Epidermal melanocyte (primary cell): ENCODE data around the gene USF1.
"Not testable (repeated sequence)": the region's sequence is repeated elsewhere in the genome, so short reads cannot be mapped to it uniquely, and the experiment has no call there.

Experiments
- DNase-seq: peaks from one replicate; pipeline ENCODE4 v3.0.0; 2011; ENCODE audit warnings: low spot score; ENCODE audit not compliant: insufficient read length

The USF1 gene

GRCh38 chr1:161019751-161020495 lies 25.9 kb downstream of the USF1 start:
- DNase-seq, result no peak

- not testable (repeated sequence) for DNase-seq
Measured at GRCh38 chr1:161019111-161019660, 26.6 kb downstream of the USF1 start.

GRCh38 chr1:161018631-161018930 lies 27.2 kb downstream of the USF1 start:
- DNase-seq, result no peak

- no peak for DNase-seq
Measured at GRCh38 chr1:161017756-161018630, 27.8 kb downstream of the USF1 start.

GRCh38 chr1:161017181-161017580 lies 28.6 kb downstream of the USF1 start:
- not testable (repeated sequence) for DNase-seq

- DNase-seq, result not testable (repeated sequence)
Measured at GRCh38 chr1:161016683-161017082, 29.1 kb downstream of the USF1 start.

GRCh38 chr1:161013488-161014230 lies 32.1 kb downstream of the USF1 start:
- DNase-seq, result no peak

- no peak for DNase-seq
Measured at GRCh38 chr1:161013131-161013487, 32.7 kb downstream of the USF1 start.

GRCh38 chr1:161012420-161012819 lies 33.4 kb downstream of the USF1 start:
- no peak for DNase-seq

- no peak for DNase-seq
Measured at GRCh38 chr1:161009602-161010211, 36.1 kb downstream of the USF1 start.

GRCh38 chr1:161008869-161009510 lies 36.8 kb downstream of the USF1 start:
- no peak for DNase-seq

GRCh38 chr1:161007369-161007768 lies 38.4 kb downstream of the USF1 start:
- no peak for DNase-seq

GRCh38 chr1:161006563-161006962 lies 39.2 kb downstream of the USF1 start:
- DNase-seq, result no peak

- no peak for DNase-seq
Measured at GRCh38 chr1:161001525-161001924, 44.3 kb downstream of the USF1 start.

- no peak for DNase-seq
Measured at GRCh38 chr1:161000736-161001480, 44.9 kb downstream of the USF1 start.

- no peak for DNase-seq
Measured at GRCh38 chr1:160999376-160999775, 46.4 kb downstream of the USF1 start.

- peak; percentile 62 for DNase-seq
Measured at GRCh38 chr1:160997323-160998038, 48.3 kb downstream of the USF1 start.

- no peak for DNase-seq
Measured at GRCh38 chr1:160996178-160996577, 49.6 kb downstream of the USF1 start.

- no peak for DNase-seq
Measured at GRCh38 chr1:160993544-160994193, 52.1 kb downstream of the USF1 start.
